ENCODE results near the gene TAF6.

TAF6 gene

DNA sequence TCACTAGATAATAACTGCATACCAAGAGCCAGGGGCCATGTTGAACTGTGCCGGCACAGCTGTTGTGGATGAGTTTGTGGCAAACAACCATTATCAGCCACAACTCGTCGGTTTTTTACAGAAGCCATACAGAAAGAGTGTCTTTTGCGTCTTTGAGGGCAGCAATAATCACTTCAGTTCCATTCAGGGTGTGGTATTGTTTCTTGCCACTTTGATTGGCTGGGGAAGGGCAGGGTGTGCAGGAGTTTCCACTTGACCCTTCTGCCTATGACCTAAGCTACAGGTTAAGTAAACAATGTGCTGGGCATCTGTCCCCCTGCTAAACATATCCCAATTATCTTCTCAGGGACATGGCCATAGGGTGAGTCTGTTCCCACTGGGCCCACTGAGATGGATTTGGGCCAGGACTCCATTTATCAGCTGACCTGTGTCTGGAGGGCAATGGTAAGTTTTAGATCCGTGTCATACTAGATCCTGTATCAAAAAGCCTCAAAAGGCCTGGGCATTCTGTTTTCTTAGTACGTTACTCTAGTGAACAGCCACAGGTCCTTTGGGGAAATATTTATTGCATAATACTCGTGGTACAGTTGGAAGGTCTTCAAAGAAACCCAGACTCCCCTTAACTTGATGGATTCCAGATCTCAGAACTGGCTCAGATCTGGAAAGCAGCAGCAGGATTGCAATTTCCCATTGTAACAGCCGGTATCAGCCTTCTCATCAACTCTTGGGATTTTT, 53.5 kb downstream of the TAF6 start:
- no peak for DNase-seq (ENCODE audit: low spot score)

- no peak for DNase-seq (ENCODE audit: low spot score)
These were observed 55.0 kb downstream of the TAF6 start for GRCh38 chr7:100064162-100064561.

DNA sequence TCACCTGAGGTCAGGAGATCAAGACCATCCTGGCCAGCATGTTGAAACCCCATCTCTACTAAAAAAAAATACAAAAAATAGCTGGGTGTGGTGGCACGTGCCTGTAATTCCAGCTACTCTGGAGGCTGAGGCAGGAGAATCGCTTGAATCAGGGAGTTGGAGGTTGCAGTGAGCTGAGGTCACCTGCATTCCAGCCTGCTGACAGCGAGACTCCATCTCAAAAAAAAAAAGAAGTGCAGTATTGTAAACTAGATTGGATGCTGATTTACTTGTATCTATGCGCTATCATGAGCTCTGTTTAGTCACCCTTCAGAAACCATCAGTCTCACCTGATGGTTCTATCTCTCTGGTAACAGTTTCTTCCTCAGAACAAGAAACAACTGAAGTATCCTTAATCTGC, 55.8 kb downstream of the TAF6 start:
- no peak for DNase-seq (ENCODE audit: low spot score)

- no peak for DNase-seq (ENCODE audit: low spot score)
These were observed 57.5 kb downstream of the TAF6 start for GRCh38 chr7:100061518-100062193.

DNA sequence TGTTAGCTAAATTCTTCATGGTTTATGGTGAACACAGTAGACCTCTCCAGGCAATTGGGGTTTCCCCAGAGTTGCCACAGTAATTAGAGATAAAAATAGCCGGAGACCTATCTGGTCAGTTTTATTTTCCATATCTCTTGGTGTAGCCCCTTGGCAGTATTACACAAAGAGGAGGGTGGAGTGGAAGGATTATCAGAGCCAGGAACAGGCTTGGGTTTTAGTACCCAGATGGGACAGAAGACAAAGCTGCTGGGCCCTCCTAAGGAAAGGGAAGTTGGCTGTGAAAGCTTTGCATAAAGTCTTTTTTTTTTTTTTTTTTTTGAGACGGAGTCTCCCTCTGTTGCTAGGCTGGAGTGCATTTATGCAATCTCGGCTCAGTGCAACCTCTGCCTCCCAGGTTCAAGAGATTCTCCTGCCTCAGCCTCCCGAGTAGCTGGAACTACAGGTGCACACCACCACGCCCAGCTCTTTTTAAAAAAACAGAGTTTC, 59.9 kb downstream of the TAF6 start:
- no peak for DNase-seq (ENCODE audit: low spot score)

All from pons (tissue), 1 donor.